ENCODE data around the gene FNIP1. TPM values are rescaled to one million over a fixed set of nuclear protein-coding genes. Genes with fewer than 3 reads are reported as not detected.
"Not testable (repeated sequence)": the region's sequence is repeated elsewhere in the genome, so short reads cannot be mapped to it uniquely, and the experiment has no call there.

FNIP1 gene
- total RNA-seq, 1 donor from 2014 or later: 30.6 TPM

- no peak overlapping the region for H3K4me3 Mint-ChIP-seq (ENCODE audit: unreplicated experiment)
- no peaks in the 10 kb centered on the region for H3K36me3 Mint-ChIP-seq (ENCODE audit: low read depth, unreplicated experiment)
- TF ChIP-seq, protein P1, sequence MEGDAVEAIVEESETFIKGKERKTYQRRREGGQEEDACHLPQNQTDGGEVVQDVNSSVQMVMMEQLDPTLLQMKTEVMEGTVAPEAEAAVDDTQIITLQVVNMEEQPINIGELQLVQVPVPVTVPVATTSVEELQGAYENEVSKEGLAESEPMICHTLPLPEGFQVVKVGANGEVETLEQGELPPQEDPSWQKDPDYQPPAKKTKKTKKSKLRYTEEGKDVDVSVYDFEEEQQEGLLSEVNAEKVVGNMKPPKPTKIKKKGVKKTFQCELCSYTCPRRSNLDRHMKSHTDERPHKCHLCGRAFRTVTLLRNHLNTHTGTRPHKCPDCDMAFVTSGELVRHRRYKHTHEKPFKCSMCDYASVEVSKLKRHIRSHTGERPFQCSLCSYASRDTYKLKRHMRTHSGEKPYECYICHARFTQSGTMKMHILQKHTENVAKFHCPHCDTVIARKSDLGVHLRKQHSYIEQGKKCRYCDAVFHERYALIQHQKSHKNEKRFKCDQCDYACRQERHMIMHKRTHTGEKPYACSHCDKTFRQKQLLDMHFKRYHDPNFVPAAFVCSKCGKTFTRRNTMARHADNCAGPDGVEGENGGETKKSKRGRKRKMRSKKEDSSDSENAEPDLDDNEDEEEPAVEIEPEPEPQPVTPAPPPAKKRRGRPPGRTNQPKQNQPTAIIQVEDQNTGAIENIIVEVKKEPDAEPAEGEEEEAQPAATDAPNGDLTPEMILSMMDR (IDR thresholded peaks at IDR 0.05; ENCODE audit: unreplicated experiment): no peak
- no peak for DNase-seq (ENCODE audit: low spot score)
- H3K27me3 Mint-ChIP-seq (ENCODE audit: unreplicated experiment): peaks cover under 1% of the 10 kb centered on the region
- peaks cover 2% of the 10 kb centered on the region for H3K4me1 Mint-ChIP-seq (ENCODE audit: unreplicated experiment)
- H3K9me3 Mint-ChIP-seq (ENCODE audit: unreplicated experiment): no peaks in the 10 kb centered on the region
- H3K27ac Mint-ChIP-seq (ENCODE audit: unreplicated experiment): no peak overlapping the region
Measured at GRCh38 chr5:131628990-131629389, 167.8 kb downstream of the FNIP1 start.

- no peak overlapping the region for H3K4me3 Mint-ChIP-seq (ENCODE audit: unreplicated experiment)
- DNase-seq (ENCODE audit: low spot score): no peak
- TF ChIP-seq, protein P1 (IDR thresholded peaks at IDR 0.05; ENCODE audit: unreplicated experiment): no peak
- H3K27ac Mint-ChIP-seq (ENCODE audit: unreplicated experiment): no peak overlapping the region
- H3K9me3 Mint-ChIP-seq (ENCODE audit: unreplicated experiment): no peaks in the 10 kb centered on the region
- no peaks in the 10 kb centered on the region for H3K27me3 Mint-ChIP-seq (ENCODE audit: unreplicated experiment)
- no peaks in the 10 kb centered on the region for H3K4me1 Mint-ChIP-seq (ENCODE audit: unreplicated experiment)
- no peaks in the 10 kb centered on the region for H3K36me3 Mint-ChIP-seq (ENCODE audit: low read depth, unreplicated experiment)
Measured at GRCh38 chr5:131627207-131627865, 169.5 kb downstream of the FNIP1 start.

DNA sequence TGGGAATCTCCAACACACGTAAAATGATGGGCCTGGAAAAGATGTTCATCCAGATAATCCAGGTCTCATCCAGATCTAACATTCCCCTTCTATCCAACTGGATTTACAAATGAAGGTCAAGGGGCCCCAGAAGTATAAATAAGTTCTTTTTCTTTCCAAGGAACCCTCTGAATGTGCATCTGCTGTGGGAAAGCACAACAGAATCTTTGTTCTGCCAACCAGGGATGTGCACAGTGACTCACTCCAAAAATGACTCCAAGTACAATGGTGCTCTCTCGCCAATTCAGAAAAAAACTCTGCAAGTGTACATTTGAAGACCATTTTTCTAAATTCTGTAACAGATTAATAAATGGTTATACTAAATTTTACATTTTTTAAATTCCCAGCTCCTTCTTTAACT, 174.2 kb downstream of the FNIP1 start:
- Mint-ChIP-seq H3K4me1 (ENCODE audit: unreplicated experiment) (no peaks in the 10 kb centered on the region), H3K36me3 (ENCODE audit: low read depth, unreplicated experiment) (no peaks in the 10 kb centered on the region), H3K27me3 (ENCODE audit: unreplicated experiment) (no peaks in the 10 kb centered on the region), H3K9me3 (ENCODE audit: unreplicated experiment) (no peaks in the 10 kb centered on the region), H3K4me3 (ENCODE audit: unreplicated experiment) (no peak overlapping the region), H3K27ac (ENCODE audit: unreplicated experiment) (no peak overlapping the region)
- TF ChIP-seq, protein P1 (IDR thresholded peaks at IDR 0.05; ENCODE audit: unreplicated experiment): no peak
- DNase-seq (ENCODE audit: low spot score): no peak

DNA sequence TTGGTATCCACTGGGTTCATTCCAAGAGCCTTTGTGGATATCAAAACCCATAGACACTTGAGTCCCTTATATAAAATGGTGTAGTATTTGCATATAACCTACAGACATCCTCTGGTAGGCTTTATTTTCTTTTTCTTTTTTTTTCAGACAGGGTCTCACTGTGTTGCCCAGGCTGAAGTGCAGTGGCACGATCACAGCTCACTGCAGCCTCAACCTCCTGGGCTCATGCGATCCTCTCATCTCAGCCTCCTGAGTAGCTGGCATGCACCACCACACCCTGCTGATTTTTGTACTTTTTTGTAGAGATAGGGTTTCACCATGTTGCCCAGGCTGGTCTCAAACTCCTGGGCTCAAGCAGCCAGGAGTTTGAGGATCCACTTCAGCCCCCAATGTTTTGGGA, 175.7 kb downstream of the FNIP1 start:
- not testable (repeated sequence) for H3K36me3 Mint-ChIP-seq (ENCODE audit: low read depth, unreplicated experiment); H3K4me3 Mint-ChIP-seq (ENCODE audit: unreplicated experiment); H3K4me1 Mint-ChIP-seq (ENCODE audit: unreplicated experiment); DNase-seq (ENCODE audit: low spot score); H3K9me3 Mint-ChIP-seq (ENCODE audit: unreplicated experiment); H3K27ac Mint-ChIP-seq (ENCODE audit: unreplicated experiment); H3K27me3 Mint-ChIP-seq (ENCODE audit: unreplicated experiment)

- Mint-ChIP-seq H3K36me3 (ENCODE audit: low read depth, unreplicated experiment) (no peaks in the 10 kb centered on the region), H3K4me3 (ENCODE audit: unreplicated experiment) (no peak overlapping the region), H3K27me3 (ENCODE audit: unreplicated experiment) (no peaks in the 10 kb centered on the region), H3K9me3 (ENCODE audit: unreplicated experiment) (no peaks in the 10 kb centered on the region), H3K27ac (ENCODE audit: unreplicated experiment) (no peak overlapping the region), H3K4me1 (ENCODE audit: unreplicated experiment) (no peaks in the 10 kb centered on the region)
- TF ChIP-seq, protein P1 (IDR thresholded peaks at IDR 0.05; ENCODE audit: unreplicated experiment): no peak
- DNase-seq (ENCODE audit: low spot score): no peak
Measured at GRCh38 chr5:131619102-131619501, 177.7 kb downstream of the FNIP1 start.

Measured in endothelial cell (in vitro differentiated cells).